ENCODE measurements around the gene CNTNAP5.
A peak's percentile ranks its signal among the peaks of the same experiment; 100 is the strongest.

Gene CNTNAP5

GRCh38 chr2:124915567-124915966 lies 890.5 kb downstream of the CNTNAP5 start:
- H3K4me3 ChIP-seq (ENCODE audit: low read depth, low read length): no peak overlapping the region
- peak; percentile 45 for DNase-seq (ENCODE audit: low read depth)
- TF ChIP-seq CTCF (IDR thresholded peaks at IDR 0.05; ENCODE audit: insufficient read depth, low read depth, low read length, missing control alignments): peak; percentile 28

- no peak overlapping the region for H3K4me3 ChIP-seq (ENCODE audit: low read depth, low read length)
- DNase-seq (ENCODE audit: low read depth): peak; percentile 32
- TF ChIP-seq CTCF (IDR thresholded peaks at IDR 0.05; ENCODE audit: insufficient read depth, low read depth, low read length, missing control alignments): no peak
Observed at GRCh38 chr2:124919296-124919695, 894.2 kb downstream of the CNTNAP5 start.

GRCh38 chr2:124920448-124920847 lies 895.4 kb downstream of the CNTNAP5 start:
- TF ChIP-seq CTCF (IDR thresholded peaks at IDR 0.05; ENCODE audit: insufficient read depth, low read depth, low read length, missing control alignments): no peak
- no peak overlapping the region for H3K4me3 ChIP-seq (ENCODE audit: low read depth, low read length)
- no peak for DNase-seq (ENCODE audit: low read depth)

- no peak for TF ChIP-seq CTCF (IDR thresholded peaks at IDR 0.05; ENCODE audit: insufficient read depth, low read depth, low read length, missing control alignments)
- no peak overlapping the region for H3K4me3 ChIP-seq (ENCODE audit: low read depth, low read length)
- DNase-seq (ENCODE audit: low read depth): no peak
Observed at GRCh38 chr2:124921191-124921590, 896.1 kb downstream of the CNTNAP5 start.

- TF ChIP-seq CTCF (IDR thresholded peaks at IDR 0.05; ENCODE audit: insufficient read depth, low read depth, low read length, missing control alignments): no peak
- DNase-seq (ENCODE audit: low read depth): no peak
- H3K4me3 ChIP-seq (ENCODE audit: low read depth, low read length): no peak overlapping the region
Observed at GRCh38 chr2:124923097-124923496, 898.0 kb downstream of the CNTNAP5 start.

GRCh38 chr2:124933883-124934282 lies 908.8 kb downstream of the CNTNAP5 start:
- DNase-seq (ENCODE audit: low read depth): peak; percentile 29

More at GRCh38 chr2:124933883-124934282, 908.8 kb downstream of the CNTNAP5 start:
- no peak for TF ChIP-seq CTCF (IDR thresholded peaks at IDR 0.05; ENCODE audit: insufficient read depth, low read depth, low read length, missing control alignments)
- H3K4me3 ChIP-seq (ENCODE audit: low read depth, low read length): no peak overlapping the region
